ENCODE results near the gene CTSC.

Gene CTSC

DNA sequence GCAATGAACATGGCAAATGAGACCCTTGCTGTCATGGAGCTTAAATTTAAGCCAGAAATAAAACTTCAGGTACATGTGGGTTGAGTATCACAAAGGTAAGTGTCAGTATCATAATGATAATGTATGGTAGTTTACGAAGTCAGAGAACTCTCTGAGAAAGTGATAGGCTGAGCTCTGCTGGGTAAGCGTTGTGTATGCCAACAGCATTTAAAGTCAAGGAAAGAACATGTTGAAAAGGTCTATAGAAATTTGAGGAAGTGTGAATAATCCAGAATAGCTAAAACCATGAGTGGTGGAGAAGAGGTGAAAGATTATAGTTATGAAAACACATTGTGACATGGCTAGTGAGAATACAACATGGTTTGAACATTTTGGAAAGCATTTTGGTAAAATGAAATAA lies 17.4 kb upstream of the CTSC start:
- DNase-seq: peak; percentile 34
- in situ Hi-C loops (cut with MboI; ENCODE audit: low pct_unique_long_range_greater_than_20kb, low sequenced_read_pairs): no loop called here

DNA sequence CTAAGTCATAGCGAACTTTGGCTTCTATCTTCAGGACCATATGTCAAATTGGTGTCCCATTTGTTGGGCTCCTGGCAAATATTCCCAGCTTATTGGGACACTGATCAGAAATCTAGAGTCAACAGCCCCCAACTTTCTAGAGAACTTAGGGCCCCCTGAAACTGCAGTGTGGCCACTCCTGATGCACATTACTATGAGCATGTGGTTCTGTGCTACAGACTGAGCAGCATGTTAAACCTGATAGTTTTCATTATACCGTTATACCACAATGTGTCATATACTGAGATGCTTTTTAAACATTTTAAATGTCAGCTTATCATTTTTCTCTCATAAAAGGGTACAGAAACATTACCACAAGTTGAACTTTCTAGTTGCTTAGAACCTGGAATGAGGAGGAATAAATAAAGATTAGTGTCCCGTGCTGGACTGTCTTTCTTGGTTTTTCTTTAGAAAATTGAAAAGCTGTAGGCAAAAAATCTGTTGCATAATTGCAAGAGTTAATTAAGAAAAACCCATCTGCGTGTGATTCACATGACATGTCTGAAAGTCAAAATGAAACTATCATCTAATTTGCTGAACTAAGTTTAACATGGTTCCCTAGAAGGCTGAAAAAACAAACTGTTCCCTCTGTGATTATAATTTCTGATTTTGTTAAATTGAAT lies 16.4 kb upstream of the CTSC start:
- in situ Hi-C loops (cut with MboI; ENCODE audit: low pct_unique_long_range_greater_than_20kb, low sequenced_read_pairs): no loop called here
- DNase-seq: no peak

DNA sequence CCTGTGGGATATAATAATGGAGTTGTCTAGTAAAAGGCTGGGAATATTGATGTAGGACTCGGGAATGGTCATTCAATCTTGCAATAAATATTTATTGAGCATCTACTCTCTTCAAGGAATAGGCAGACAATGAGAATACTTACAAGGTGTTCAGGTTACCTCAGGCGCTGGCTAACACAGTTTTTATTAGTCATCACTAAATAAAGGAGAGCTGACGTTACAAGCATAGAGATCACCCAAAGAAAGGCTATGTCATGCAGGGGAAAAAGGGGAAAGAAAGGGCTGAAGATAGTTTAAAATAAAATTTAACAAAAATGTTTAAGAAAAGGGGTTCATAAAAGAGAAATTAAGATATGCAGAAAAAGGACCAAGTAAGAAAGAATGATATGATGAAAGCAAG lies 15.8 kb upstream of the CTSC start:
- in situ Hi-C loops (cut with MboI; ENCODE audit: low pct_unique_long_range_greater_than_20kb, low sequenced_read_pairs): no loop called here
- no peak for DNase-seq

DNA sequence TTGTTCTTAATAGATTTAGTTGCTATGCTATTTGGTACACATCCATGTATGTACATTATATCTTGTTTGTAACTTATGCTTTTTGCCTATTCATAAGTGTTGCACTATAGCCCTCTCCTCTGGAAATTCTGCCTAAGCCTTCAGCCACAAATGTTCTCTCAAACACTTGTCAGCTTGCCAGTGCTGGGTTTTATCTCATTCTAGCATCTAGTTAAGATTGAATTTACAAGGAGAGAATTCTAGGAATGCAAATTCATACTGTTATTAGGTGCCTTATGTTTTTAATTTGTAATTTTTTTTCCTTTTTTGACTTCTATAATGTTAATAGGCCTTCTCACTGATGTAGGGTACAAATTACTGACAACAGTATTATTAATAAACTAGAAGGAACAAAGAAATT lies 14.6 kb upstream of the CTSC start:
- in situ Hi-C loops (cut with MboI; ENCODE audit: low pct_unique_long_range_greater_than_20kb, low sequenced_read_pairs): no loop called here
- no peak for DNase-seq

DNA sequence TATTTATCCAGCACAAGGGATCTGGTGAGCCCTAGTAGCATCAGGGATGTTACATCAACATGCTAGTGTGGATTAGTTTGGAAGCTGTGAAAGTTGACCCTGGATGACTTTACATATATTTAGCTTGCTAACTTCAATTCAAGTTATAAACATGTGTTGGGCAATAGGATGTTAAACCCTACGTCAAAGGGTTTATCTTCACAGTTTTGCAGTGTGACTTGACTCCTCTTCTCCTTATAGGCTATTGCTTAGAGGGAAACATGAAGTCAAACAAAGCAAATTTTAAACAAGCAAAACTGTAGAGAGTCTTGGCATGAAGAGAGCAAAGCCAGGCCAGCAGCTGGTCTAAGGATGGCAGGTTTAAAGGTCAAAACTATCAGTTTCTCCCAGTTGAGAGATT lies 11.3 kb upstream of the CTSC start:
- in situ Hi-C loops (cut with MboI; ENCODE audit: low pct_unique_long_range_greater_than_20kb, low sequenced_read_pairs): no loop called here
- DNase-seq: no peak

DNA sequence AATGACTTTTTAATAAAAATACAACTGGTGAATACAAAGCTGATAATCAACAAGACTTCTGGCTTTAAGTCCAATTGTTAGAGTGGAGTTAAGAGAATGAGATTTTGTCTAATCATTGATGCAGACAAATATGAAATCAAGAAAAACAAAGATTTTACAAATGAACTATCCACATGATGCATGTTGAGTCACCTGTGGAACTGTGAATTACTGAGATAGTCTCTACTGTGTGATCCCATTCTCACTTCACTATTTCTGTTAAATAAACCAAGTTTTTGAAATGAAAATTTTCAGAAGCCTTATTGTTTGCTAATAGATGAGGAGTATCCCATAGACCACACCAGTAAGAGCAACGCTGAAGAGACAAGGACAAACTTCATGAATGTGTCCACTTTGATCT lies 8.4 kb upstream of the CTSC start:
- DNase-seq: no peak
- in situ Hi-C loops (cut with MboI; ENCODE audit: low pct_unique_long_range_greater_than_20kb, low sequenced_read_pairs): no loop called here

DNA sequence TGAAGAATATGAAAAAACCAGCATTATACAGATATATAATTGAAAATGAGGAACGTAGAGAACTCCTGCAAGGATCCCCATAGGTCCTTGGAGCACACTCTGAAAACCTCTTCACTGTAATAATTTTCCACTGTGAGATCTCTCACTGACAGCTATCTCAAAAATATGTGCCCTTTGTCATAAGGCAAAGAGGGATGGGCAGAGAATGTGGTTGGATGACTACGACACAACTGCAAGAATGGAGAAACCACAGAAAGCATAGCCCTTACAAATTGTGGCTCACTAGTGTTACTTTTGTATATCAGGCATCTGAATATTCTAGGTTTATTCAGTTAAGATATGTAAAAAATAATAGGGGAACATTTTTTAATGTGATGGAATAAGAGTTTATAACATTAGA lies 7.9 kb upstream of the CTSC start:
- no peak for DNase-seq
- in situ Hi-C loops (cut with MboI; ENCODE audit: low pct_unique_long_range_greater_than_20kb, low sequenced_read_pairs): no loop called here

DNA sequence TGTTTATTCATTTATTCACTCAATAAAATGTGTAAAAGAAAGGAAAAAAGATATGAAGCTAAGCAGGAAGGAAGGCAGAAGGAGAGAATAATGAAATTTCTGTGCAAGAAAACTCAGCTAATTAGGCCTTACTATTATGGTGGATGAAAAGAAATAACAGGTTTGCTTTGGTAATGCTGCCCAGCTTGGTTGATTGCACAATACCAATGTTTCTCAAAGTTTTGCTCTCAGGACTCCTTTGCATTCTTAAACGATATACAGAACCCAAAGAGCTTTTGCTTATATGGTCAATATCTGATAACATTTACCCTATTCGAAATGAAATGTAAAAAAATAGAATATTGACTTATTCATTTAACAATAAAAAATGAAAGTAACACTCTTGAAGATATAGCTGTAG lies 7.3 kb upstream of the CTSC start:
- in situ Hi-C loops (cut with MboI; ENCODE audit: low pct_unique_long_range_greater_than_20kb, low sequenced_read_pairs): no loop called here
- no peak for DNase-seq

DNA sequence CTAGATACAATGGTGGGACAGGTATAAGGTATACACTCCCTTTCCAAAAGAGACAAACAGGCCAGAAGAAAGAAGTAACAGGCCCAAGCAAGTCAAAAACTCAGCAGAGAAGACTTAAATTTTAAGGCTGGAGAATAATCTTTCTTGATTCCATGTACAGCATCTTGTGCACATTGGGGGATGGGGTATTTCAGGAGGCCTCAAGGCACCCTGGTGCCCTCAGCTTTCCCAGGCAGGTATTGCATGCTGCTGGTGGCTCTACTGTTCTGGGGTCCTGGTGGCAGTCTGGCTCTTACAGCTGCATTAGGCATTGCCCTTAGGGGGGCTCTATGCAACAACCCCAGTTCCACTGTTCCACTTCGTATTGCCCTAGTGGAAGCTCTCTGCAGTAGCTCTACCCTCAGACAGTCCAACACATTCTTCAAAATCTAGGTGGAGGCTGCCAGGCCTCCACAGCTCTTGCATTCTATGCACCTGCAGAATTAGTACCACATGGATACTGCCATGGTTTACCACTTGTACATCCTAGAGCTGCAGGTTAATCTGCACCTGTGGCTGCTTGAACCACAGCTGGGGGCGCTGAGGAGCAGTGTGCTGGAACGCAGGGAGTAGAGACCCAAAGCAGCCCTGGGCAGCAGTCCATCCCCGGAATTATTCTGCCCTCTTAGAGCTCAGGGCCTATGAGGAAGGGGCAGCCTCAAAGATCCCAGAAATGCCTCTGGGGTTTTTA lies 4.2 kb upstream of the CTSC start:
- in situ Hi-C loops (cut with MboI; ENCODE audit: low pct_unique_long_range_greater_than_20kb, low sequenced_read_pairs): no loop called here
- no peak for DNase-seq

DNA sequence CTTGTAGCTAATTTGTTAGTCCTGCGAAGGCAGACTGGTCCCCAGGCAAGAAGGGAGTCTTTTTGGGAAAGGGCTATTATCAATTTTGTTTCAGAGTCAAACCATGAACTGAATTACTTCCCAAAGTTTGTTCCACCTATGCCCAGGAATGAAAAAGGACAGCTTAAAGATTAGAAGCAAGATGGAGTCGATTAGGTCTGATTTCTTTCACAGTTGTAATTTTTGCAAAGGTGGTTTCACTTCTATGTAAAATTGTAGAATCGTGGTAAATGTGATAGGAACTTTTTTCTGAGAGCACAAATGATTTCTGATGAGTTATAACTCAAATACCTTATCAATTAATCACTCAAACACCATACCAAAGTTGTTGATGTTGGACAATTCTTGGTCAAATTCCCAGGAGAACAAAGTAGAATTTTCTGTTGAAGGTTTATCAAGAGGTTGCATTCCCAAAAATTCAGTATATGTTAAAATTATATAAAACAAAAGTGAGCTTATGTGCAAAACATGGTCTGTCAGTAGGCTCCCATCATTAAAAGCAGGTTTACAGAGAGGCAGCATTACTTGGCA lies 2.9 kb upstream of the CTSC start:
- no peak for DNase-seq
- in situ Hi-C loops (cut with MboI; ENCODE audit: low pct_unique_long_range_greater_than_20kb, low sequenced_read_pairs): no loop called here

DNA sequence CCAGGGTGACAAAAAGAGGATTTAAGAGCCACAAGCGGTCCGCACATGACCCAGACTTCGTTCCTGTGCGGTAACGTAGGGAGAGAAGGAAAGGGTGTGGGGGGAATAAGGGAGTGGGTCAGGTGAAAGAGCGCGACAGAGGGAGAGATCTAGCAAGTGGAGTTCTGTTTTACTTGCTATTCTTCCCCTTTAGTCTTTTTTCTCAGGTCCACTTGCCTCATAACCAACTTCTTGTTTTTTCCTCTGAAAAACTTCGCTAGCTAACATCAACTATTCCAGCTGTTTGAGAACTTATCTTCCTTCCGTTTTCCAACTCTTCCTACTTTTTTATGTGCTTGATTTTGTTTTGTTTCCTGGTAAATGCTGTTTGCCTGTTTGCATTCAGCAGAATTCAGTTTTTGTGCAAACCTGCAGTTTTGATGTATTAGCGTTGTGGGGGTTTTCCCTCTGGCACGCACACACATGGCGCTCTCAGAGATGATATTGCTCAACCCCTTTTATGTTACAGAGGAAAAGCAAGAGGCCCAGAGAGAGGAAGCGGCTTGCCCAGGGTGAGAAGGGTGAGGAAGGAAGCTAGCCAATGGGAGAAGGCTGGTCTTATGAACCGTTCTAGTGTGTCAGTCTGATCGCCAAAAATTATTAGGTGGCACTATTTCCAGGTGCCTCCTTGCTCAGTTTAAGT lies 592 bp upstream of the CTSC start:
- in situ Hi-C loops (cut with MboI; ENCODE audit: low pct_unique_long_range_greater_than_20kb, low sequenced_read_pairs): no loop called here
- peak; percentile 94 for DNase-seq

DNA sequence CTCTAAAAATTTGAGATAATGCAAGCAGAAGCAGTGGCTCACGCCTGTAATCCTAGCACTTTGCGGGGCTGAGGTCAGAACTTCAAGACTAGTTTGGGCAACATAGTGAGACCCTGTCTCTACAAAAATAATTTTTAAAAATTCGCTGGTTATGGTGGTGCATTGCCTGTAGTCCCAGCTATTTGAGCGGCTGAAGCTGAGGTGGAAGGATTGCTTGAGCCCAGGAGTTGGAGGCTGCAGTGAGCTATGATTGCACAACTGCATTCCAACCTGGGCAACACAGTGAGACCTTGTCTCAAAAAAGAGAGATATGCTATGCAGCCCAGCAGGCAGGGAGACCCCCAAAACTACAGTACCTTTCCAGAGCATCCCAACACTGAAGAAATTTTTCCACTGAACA lies 2.3 kb downstream of the CTSC start:
- in situ Hi-C loops (cut with MboI; ENCODE audit: low pct_unique_long_range_greater_than_20kb, low sequenced_read_pairs): no loop called here
- no peak for DNase-seq

DNA sequence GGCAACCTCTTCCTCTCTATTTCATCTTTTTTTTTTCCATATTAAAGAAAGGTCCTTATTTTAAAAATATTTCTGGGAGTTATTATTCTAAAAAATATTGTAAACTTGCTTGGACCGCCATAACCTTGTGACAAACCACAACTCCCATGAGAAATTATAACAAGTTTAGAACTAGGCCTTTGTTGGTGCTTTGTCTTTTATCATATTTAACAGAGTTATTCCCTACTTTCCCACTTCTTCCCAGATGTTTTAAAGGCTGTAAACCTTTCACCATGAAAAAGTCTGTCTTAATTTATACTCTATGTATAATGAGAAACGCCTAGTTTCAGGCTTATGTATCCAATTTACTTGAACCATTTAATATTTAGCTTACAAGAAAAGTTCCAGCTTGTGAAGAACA lies 3.7 kb downstream of the CTSC start:
- in situ Hi-C loops (cut with MboI; ENCODE audit: low pct_unique_long_range_greater_than_20kb, low sequenced_read_pairs): no loop called here
- no peak for DNase-seq

DNA sequence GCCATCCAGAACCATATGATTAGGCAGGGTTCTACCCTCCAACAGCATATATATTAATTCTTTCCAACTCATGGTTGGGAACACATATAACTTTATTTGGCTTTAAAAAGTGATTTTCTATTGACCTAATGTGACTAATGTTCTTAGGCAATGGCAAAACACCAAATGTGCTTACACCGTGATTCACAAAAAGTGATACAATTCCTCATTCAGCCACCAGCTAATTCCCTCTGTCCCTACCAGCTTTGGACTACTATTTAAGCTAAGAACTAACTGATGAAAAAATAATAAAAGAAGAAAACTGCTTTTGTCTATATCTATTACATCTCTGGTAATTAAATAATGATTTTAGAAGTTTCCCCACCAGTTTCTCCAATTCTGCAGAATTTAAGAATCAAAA lies 4.7 kb downstream of the CTSC start:
- no peak for DNase-seq
- in situ Hi-C loops (cut with MboI; ENCODE audit: low pct_unique_long_range_greater_than_20kb, low sequenced_read_pairs): no loop called here

DNA sequence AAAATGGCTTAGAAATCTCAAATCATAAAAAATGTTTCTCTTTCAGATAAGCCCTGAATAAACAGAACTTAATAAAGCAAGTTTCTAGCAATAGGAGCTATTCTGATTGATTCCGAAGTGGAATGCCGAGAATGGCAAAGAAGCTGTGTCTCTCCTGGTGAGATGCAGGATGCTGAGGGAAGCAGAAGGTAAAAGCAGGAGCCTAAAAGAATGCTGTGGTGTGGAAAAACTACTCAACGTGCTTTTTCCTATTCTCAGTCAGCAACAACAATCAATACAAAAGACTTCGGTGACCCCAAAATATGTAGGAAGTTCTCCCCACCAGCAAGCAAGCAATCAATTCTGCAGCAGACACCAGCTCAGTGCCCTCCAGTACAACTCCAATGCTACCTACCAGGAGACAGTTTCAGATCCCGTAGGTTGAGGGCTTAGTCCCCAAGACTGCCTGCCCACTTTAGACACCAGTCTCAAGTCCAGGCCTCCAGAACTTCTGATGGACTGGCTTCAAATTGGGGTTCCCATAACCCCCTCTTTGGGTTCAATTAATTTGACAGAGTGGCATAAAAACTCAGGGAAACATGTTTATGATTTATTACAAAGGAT lies 6.6 kb downstream of the CTSC start:
- DNase-seq: no peak
- in situ Hi-C loops (cut with MboI; ENCODE audit: low pct_unique_long_range_greater_than_20kb, low sequenced_read_pairs): no loop called here

DNA sequence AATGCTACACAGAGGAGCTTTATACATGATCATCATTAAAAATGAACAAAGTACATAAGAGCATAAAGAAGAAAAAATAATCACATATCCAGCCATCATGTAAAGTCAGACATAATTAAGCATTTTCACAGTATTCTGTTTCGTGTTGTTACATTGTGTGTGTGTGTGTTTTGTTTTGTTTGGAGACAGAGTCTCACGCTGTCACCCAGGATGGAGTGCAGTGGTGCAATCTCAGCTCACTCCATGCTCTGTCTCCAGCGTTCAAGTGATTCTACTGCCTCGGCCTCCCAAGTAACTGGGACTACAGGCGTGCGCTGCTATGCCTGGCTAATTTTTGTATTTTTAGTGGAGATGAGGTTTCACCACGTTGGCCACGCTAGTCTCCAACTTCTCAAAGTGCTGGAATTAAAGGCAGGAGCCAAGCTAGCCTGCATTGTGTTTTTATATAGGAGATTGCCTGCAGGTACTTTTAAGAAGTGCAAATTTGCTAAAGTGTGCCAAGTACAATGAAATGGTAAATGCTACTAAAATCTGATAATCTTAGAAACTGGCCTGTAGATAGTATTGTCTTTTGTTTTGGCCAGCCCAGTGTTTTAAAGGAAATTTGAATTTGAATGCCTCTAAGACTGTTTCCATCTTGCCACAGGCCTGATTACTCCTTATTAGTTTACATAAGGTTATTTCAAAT lies 7.8 kb downstream of the CTSC start:
- in situ Hi-C loops (cut with MboI; ENCODE audit: low pct_unique_long_range_greater_than_20kb, low sequenced_read_pairs): no loop called here

DNA sequence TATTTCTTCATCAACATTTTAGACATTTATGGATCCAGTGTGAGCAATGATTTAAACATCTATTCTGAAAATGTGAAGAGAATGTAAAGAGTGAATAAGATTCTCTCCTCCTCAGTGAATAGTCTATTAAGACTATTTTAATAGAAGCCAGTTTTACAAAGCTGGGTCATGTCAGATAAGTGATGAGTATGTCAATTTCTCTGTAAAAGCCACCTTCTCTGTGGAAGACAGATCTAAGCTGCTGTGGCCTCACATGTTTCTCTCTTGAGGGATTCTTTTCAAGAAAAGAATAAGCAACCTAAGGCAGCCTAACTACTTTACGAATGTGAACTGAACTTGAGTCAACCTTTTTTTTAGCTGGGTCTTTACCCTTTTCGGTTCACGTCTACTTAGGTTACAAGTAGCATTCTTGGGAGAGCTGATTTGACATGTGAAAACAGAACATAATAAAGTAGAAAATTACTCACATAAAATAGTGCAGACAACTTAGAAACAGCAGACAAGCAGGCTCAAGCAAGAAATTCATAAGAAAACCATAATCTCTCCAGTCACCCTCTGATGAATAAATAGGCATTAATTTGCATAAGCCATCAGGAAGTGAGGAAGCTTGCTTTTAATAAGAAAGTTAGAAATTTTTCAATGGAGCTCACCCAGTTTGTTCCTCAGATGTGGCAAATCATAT lies 9.9 kb downstream of the CTSC start:
- DNase-seq: no peak
- in situ Hi-C loops (cut with MboI; ENCODE audit: low pct_unique_long_range_greater_than_20kb, low sequenced_read_pairs): no loop called here

More for the DNA sequence above, 7.8 kb downstream of the CTSC start:
- DNase-seq: no peak

DNA sequence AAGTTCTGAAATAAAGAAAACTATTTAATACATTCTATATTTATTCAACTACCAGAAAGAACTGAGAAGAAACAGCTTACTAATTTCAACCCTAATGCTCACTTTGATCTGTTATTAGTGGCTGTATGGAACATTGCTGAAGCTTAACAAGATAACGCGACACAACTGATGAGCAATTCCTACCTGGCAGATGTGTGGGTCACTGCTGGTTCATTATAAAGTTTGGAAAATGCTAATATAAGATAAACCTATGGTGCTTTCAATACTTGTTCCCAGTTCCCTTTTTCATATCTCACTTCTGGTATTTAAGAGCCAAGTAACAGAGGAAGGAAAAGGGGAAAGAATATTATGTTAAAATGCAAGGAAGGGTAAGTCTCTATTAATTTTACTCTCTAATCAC lies 10.5 kb downstream of the CTSC start:
- no peak for DNase-seq
- in situ Hi-C loops (cut with MboI; ENCODE audit: low pct_unique_long_range_greater_than_20kb, low sequenced_read_pairs): no loop called here

DNA sequence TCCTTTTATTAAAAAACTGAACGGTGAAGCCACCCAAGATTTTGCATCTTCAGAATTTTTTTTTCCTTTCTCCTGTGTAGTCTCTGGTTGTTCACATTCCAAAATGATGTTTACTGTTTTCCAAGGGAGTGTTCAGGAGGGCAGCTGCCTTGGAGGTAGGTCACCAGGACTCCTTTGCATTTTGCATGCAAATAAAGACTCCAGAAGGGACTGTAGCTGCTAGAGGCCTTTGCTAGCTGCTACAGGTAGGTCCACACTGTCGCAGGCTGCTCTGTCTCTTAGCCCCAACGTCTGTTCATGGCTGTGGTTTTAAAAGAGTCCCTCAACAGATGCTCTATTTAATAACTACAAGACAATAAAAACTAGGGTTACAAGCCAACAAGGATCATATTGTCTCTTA lies 11.4 kb downstream of the CTSC start:
- in situ Hi-C loops (cut with MboI; ENCODE audit: low pct_unique_long_range_greater_than_20kb, low sequenced_read_pairs): no loop called here
- no peak for DNase-seq

Data from KBM-7 (cell line).